Mesothelial cell of epicardium (in vitro differentiated cells): ENCODE data around the gene HSP90B1. TPM values are rescaled to one million over a fixed set of nuclear protein-coding genes. Genes with fewer than 3 reads are reported as not detected.

Experiments
- DNase-seq, 2 experiments: peaks; one replicate each; pipeline ENCODE4 v3.0.0; 2021; ENCODE audit warnings: low spot score in 2 of 2; ENCODE audit not compliant: unreplicated experiment in 2 of 2
- H3K27ac Mint-ChIP-seq: 2 replicates; pipeline ENCODE4 v1.8.0; 2021; ENCODE audit warnings: mixed read lengths
- H3K27me3 Mint-ChIP-seq: 2 replicates; pipeline ENCODE4 v1.8.0; 2021; ENCODE audit warnings: low read depth, mixed read lengths
- H3K36me3 Mint-ChIP-seq: 2 replicates; pipeline ENCODE4 v1.8.0; 2021; ENCODE audit warnings: mixed read lengths
- H3K4me1 Mint-ChIP-seq: 2 replicates; pipeline ENCODE4 v1.8.0; 2021; ENCODE audit warnings: mixed read lengths
- H3K4me3 Mint-ChIP-seq: 2 replicates; pipeline ENCODE4 v1.8.0; 2021; ENCODE audit warnings: mild to moderate bottlenecking, moderate library complexity, mixed read lengths
- H3K9me3 Mint-ChIP-seq: 2 replicates; pipeline ENCODE4 v1.8.0; 2021; ENCODE audit warnings: mixed read lengths
- CTCF ChIP-seq: fragments of 200-600 bp; sonication (generic); IDR thresholded peaks from one replicate; pipeline ENCODE4 v1.5.0; 2021; ENCODE audit warnings: antibody characterized with exemption; ENCODE audit not compliant: unreplicated experiment
- total RNA-seq: library from RNA; stranded (reverse); gene quantifications from 3 replicates; pipeline ENCODE4 v1.2.1, GENCODE V29; 2021

HSP90B1 gene
- total RNA-seq, 1 donor from 2014 or later = 788 TPM

- no peak for TF ChIP-seq CTCF
- Mint-ChIP-seq H3K36me3 (peaks cover 4% of the 10 kb centered on the region), H3K27ac (no peak overlapping the region), H3K4me3 (no peak overlapping the region), H3K4me1 (peaks cover 13% of the 10 kb centered on the region), H3K27me3 (no peaks in the 10 kb centered on the region), H3K9me3 (peaks cover 20% of the 10 kb centered on the region)
- no peak for DNase-seq
Observed at GRCh38 chr12:103913100-103913499, 17.1 kb upstream of the HSP90B1 start.

GRCh38 chr12:103915306-103915705 is 14.9 kb upstream of the HSP90B1 start:
- Mint-ChIP-seq H3K4me3 (no peak overlapping the region), H3K27ac (no peak overlapping the region), H3K9me3 (peaks cover 27% of the 10 kb centered on the region), H3K27me3 (no peaks in the 10 kb centered on the region), H3K36me3 (peaks cover 5% of the 10 kb centered on the region), H3K4me1 (no peaks in the 10 kb centered on the region)
- no peak for TF ChIP-seq CTCF
- DNase-seq = no peak

- H3K4me3 Mint-ChIP-seq = no peak overlapping the region
- H3K36me3 Mint-ChIP-seq = peaks cover 5% of the 10 kb centered on the region
- H3K4me1 Mint-ChIP-seq = no peaks in the 10 kb centered on the region
- TF ChIP-seq CTCF = no peak
- no peak for DNase-seq
- no peaks in the 10 kb centered on the region for H3K27me3 Mint-ChIP-seq
- peaks cover 27% of the 10 kb centered on the region for H3K9me3 Mint-ChIP-seq
- H3K27ac Mint-ChIP-seq = no peak overlapping the region
Observed at GRCh38 chr12:103917873-103918272, 12.3 kb upstream of the HSP90B1 start.

GRCh38 chr12:103924761-103925641 is 5.2 kb upstream of the HSP90B1 start:
- Mint-ChIP-seq H3K9me3 (no peaks in the 10 kb centered on the region), H3K4me1 (peaks cover 11% of the 10 kb centered on the region), H3K27ac (no peak overlapping the region), H3K27me3 (peaks cover under 1% of the 10 kb centered on the region), H3K4me3 (no peak overlapping the region), H3K36me3 (no peaks in the 10 kb centered on the region)
- DNase-seq = no peak
- no peak for TF ChIP-seq CTCF

DNA sequence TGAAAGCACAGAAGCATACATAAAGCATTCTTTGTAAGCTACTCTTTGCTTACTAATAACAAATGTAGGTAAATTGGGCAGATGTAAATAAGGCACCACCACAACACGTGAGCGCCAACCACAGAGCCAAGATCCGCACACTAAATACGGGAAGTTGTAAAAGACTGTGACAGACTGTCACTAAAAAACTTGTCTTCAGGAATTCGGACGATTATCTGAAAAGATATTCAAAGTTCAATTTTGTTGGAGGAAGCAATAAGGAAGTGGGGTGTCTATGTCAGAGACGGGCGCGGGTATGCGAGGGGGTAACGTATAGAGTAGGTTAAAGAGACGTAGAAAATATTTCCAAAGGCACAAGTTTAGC is 1.5 kb upstream of the HSP90B1 start:
- H3K4me1 Mint-ChIP-seq = peaks cover 32% of the 10 kb centered on the region
- H3K27me3 Mint-ChIP-seq = peaks cover 3% of the 10 kb centered on the region
- no peak for DNase-seq
- no peak for TF ChIP-seq CTCF
- H3K9me3 Mint-ChIP-seq = no peaks in the 10 kb centered on the region
- H3K4me3 Mint-ChIP-seq = peak overlapping the region; percentile 80
- peak overlapping the region; percentile 100 for H3K27ac Mint-ChIP-seq
- H3K36me3 Mint-ChIP-seq = peaks cover 2% of the 10 kb centered on the region
